GM12878 (cell line): ENCODE results near the gene ZNFX1. TPM values are rescaled to one million over a fixed set of nuclear protein-coding genes. Genes with fewer than 3 reads are reported as not detected.
"Not testable (repeated sequence)": the region's sequence is repeated elsewhere in the genome, so short reads cannot be mapped to it uniquely, and the experiment has no call there.

Experiments
- ATAC-seq: fragments of 200-7000 bp; cut with Tn5 transposase; 3 replicates; pipeline ENCODE4 v1.9.1; 2020; ENCODE audit warnings: mild to moderate bottlenecking, moderate library complexity
- BruUV-seq: library from RNA; stranded (reverse); fragments of 400-500 nt; replicated peaks from 2 replicates; lab custom pipeline; 2021; lab: Mats Ljungman, UMichigan
- CTCF ChIA-PET: fragments of 300-600 bp; sonication (Branson Sonifier 250); formaldehyde crosslinking; extraction: SDS; loops from one replicate; lab custom pipeline; 2021; ENCODE audit warnings: inconsistent platforms; lab: Yijun Ruan, JAX
- POLR2A ChIA-PET: fragments of 350-600 bp; formaldehyde crosslinking; extraction: SDS; loops from one replicate; lab custom pipeline; 2021; ENCODE audit warnings: inconsistent platforms; lab: Charles Lee
- RAD21 ChIA-PET: fragments of 300-600 bp; sonication (Branson Sonifier 250); formaldehyde crosslinking; loops from one replicate; lab custom pipeline; 2023; ENCODE audit warnings: antibody characterized with exemption; ENCODE audit not compliant: unreplicated experiment; lab: Charles Lee
- SMC1A ChIA-PET: fragments of 300-600 bp; sonication (Branson Sonifier 250); formaldehyde crosslinking; loops from one replicate; lab custom pipeline; 2023; ENCODE audit not compliant: unreplicated experiment, uncharacterized antibody; lab: Charles Lee
- DNase-seq: peaks from one replicate; pipeline ENCODE4 v3.0.0-alpha.2; 2011; ENCODE audit warnings: low read depth, low spot score
- FAIRE-seq: peaks from 3 replicates; lab custom pipeline; 2011; peaks lifted over from hg19 to GRCh38; lab: Jason Lieb, UNC
- H2AFZ ChIP-seq: 2 replicates; pipeline ENCODE4 v1.6.0; 2011; ENCODE audit warnings: low read depth, low read length, control low read depth; ENCODE audit not compliant: control insufficient read depth
- H3K27ac ChIP-seq: 2 replicates; pipeline ENCODE4 v1.5.1; 2011; ENCODE audit warnings: control low read depth; ENCODE audit not compliant: control insufficient read depth, insufficient read depth
- H3K27me3 ChIP-seq, 2 experiments: replicated peaks in 1 of 2; 2 replicates each; pipeline versions ENCODE4 v1.6.0 to v1.6.1; 2011; ENCODE audit warnings: low read length in 1 of 2; ENCODE audit not compliant: control insufficient read depth in 2 of 2, insufficient read depth in 2 of 2
- H3K36me3 ChIP-seq, 2 experiments: 2 replicates each; pipeline ENCODE4 v1.5.1; 2011; ENCODE audit warnings: low read length in 1 of 2; ENCODE audit not compliant: control insufficient read depth in 2 of 2, insufficient read depth in 2 of 2
- H3K4me1 ChIP-seq: 2 replicates; pipeline ENCODE4 v1.6.1; 2011; ENCODE audit warnings: mild to moderate bottlenecking, low read length, moderate library complexity, mixed read lengths; ENCODE audit not compliant: control insufficient read depth, insufficient read depth
- H3K4me2 ChIP-seq: 2 replicates; pipeline ENCODE4 v1.6.0; 2011; ENCODE audit warnings: control low read depth; ENCODE audit not compliant: control insufficient read depth, insufficient read depth
- H3K4me3 ChIP-seq: fragments of 200-600 bp; sonication (generic); 2 replicates; pipeline ENCODE4 v1.5.1; 2016
- H3K79me2 ChIP-seq: 2 replicates; pipeline ENCODE4 v1.6.0; 2011; ENCODE audit warnings: low read length; ENCODE audit not compliant: control insufficient read depth, insufficient read depth
- H3K9ac ChIP-seq: 2 replicates; pipeline ENCODE4 v1.8.0; 2011; ENCODE audit warnings: low read length, control low read depth, mixed read lengths; ENCODE audit not compliant: control insufficient read depth, insufficient read depth
- H3K9me3 ChIP-seq: replicated peaks from 3 replicates; pipeline ENCODE4 v1.5.1; 2011; ENCODE audit warnings: mild to moderate bottlenecking, low read length; ENCODE audit not compliant: control insufficient read depth, insufficient read depth
- H4K20me1 ChIP-seq: 2 replicates; pipeline ENCODE4 v1.6.0; 2011; ENCODE audit not compliant: control insufficient read depth, insufficient read depth
- BMI1 ChIP-seq: fragments of 450-650 bp; IDR thresholded peaks from 2 replicates; pipeline ENCODE4 v1.6.1; 2016; ENCODE audit warnings: mild to moderate bottlenecking, moderate library complexity, borderline replicate concordance
- CHD4 ChIP-seq: fragments of 200-600 bp; sonication (generic); IDR thresholded peaks from 2 replicates; pipeline ENCODE4 v1.6.1; 2016; ENCODE audit warnings: mild to moderate bottlenecking
- ETV6 ChIP-seq, 2 experiments: fragments of 450-650 bp in 1 of 2; IDR thresholded peaks in 1 of 2; conservative IDR thresholded peaks in 1 of 2; 2 replicates each; pipeline ENCODE4 v1.6.1; 2014; ENCODE audit warnings: antibody characterized with exemption in 1 of 2, borderline replicate concordance in 1 of 2, low read depth in 1 of 2, mild to moderate bottlenecking in 1 of 2, moderate library complexity in 1 of 2
- FOXK2 ChIP-seq: fragments of 450-650 bp; IDR thresholded peaks from 2 replicates; pipeline ENCODE4 v1.6.1; 2017; ENCODE audit warnings: mild to moderate bottlenecking, moderate library complexity
- IKZF1 ChIP-seq: fragments of 450-650 bp; conservative IDR thresholded peaks from 2 replicates; pipeline ENCODE4 v1.6.1; 2017; ENCODE audit warnings: antibody characterized with exemption, mild to moderate bottlenecking
- JUNB ChIP-seq: IDR thresholded peaks from 2 replicates; pipeline ENCODE4 v1.6.1; 2016; ENCODE audit warnings: antibody characterized with exemption, mild to moderate bottlenecking
- MEF2B ChIP-seq: fragments of 450-650 bp; IDR thresholded peaks from 2 replicates; pipeline ENCODE4 v1.6.1; 2018; ENCODE audit warnings: mild to moderate bottlenecking, moderate library complexity; ENCODE audit not compliant: partially characterized antibody, poor library complexity, severe bottlenecking
- MYB ChIP-seq: fragments of 150-350 bp; IDR thresholded peaks from 2 replicates; pipeline ENCODE4 v1.6.1; 2014; ENCODE audit warnings: mild to moderate bottlenecking, low read depth, low read length, borderline replicate concordance
- NR2C2 ChIP-seq: IDR thresholded peaks from 2 replicates; pipeline ENCODE4 v1.6.1; 2011; ENCODE audit warnings: borderline replicate concordance, low read depth; ENCODE audit not compliant: control insufficient read depth, insufficient read length
- SUPT20H ChIP-seq: IDR thresholded peaks from 2 replicates; pipeline ENCODE4 v1.6.1; 2011; ENCODE audit warnings: low read depth, mild to moderate bottlenecking, low read length, moderate library complexity, borderline replicate concordance; ENCODE audit not compliant: control insufficient read depth
- WGBS: methylation state at CpG from one replicate; pipeline ENCODE4 v1.1.6; 2016; ENCODE audit warnings: low lambda C conversion rate; ENCODE audit not compliant: insufficient replicate concordance, insufficient coverage; ENCODE audit errors: missing lambda C conversion rate; 5-methylcytosine and 5-hydroxymethylcytosine counted together
- in situ Hi-C: fragments of 300-500 bp; cut with MboI; formaldehyde crosslinking; loops from 9 replicates; pipeline ENCODE4 v1.14.3; 2018; ENCODE audit warnings: mixed read lengths
- intact Hi-C: fragments of 100-400 bp; cut with micrococcal nuclease; formaldehyde crosslinking; loops from one replicate; pipeline ENCODE4 v1.14.2; 2022; ENCODE audit not compliant: unreplicated experiment
- polyA plus RNA-seq, 11 experiments: library from polyadenylated mRNA; depleted of rRNA in 4 of 11; unstranded in 6 of 11; stranded (reverse) in 5 of 11; fragments of >200 nt; fragmentation: Nextera tagmentation in 4 of 11; fragmentation: Illumina TruSeq in 1 of 11; extraction: Ambion mirVana in 4 of 11; extraction: Trizol in 1 of 11; gene quantifications; 1 replicate in 1 of 11; 2 replicates in 10 of 11; pipeline versions ENCODE4 v1.2.1 to v1.2.3, GENCODE V29; 2011 to 2016; ENCODE audit warnings: inconsistent platforms in 2 of 11, missing spikeins in 2 of 11, low read depth in 1 of 11
- total RNA-seq, 4 experiments: library from RNA; depleted of rRNA in 3 of 4; stranded (reverse); fragments of >200 nt in 3 of 4; fragmentation: Illumina TruSeq in 1 of 4; extraction: Trizol in 1 of 4; gene quantifications; 2 replicates each; pipeline versions ENCODE4 v1.2.1 to v1.2.3, GENCODE V29; 2013 to 2021

The ZNFX1 gene
- total and polyA plus RNA-seq, 10 of the 15 experiments (the other 5 are each of a cell fraction or from before 2014, with no cell fraction given), result 7.4 to 31.5 (median 25.6) TPM

GRCh38 chr20:49315580-49315979 lies 37.7 kb upstream of the ZNFX1 start:
- POLR2A ChIA-PET, result no interaction called here
- CTCF ChIA-PET, result no interaction called here

GRCh38 chr20:49314052-49314451 lies 36.2 kb upstream of the ZNFX1 start:
- in situ Hi-C loops, H3K36me3 ChIP-seq, H3K79me2 ChIP-seq, intact Hi-C loops, POLR2A ChIA-PET, H3K4me2 ChIP-seq, H3K4me3 ChIP-seq, ATAC-seq, DNase-seq, FAIRE-seq, H2AFZ ChIP-seq, H3K27ac ChIP-seq, H3K4me1 ChIP-seq, H3K9me3 ChIP-seq, BruUV-seq, H4K20me1 ChIP-seq, H3K9ac ChIP-seq, RAD21 ChIA-PET: not testable (repeated sequence)
- CTCF ChIA-PET, result interaction anchor here (0.9 kb wide), 1 partner anchor 19 kb away, joined by 3 read pairs; no protein-coding TSS in a partner anchor
- H3K27me3 ChIP-seq, result peaks cover 7 to 17% of the 10 kb centered on the region in 2 experiments
- WGBS, result 0% methylated on average over 2 of the region's 2 CpGs
- SMC1A ChIA-PET, result interaction anchor here (0.8 to 1.1 kb wide), 2 partner anchors 11 to 97 kb away, joined by 3 read pairs; no protein-coding TSS in a partner anchor

More at GRCh38 chr20:49315580-49315979, 37.7 kb upstream of the ZNFX1 start:
- DNase-seq (no peak), FAIRE-seq (no peak), ATAC-seq (no peak)
- no peak for TF ChIP-seq JUNB
- TF ChIP-seq MYB, result no peak
- TF ChIP-seq IKZF1, result no peak
- no peak for TF ChIP-seq MEF2B
- TF ChIP-seq NR2C2, result no peak
- TF ChIP-seq ETV6 (conservative IDR thresholded peaks at IDR 0.05 in 1 of 2, IDR thresholded peaks at IDR 0.05 in 1 of 2; ENCODE audit: borderline replicate concordance in 1 of 2, low read depth in 1 of 2), result no peak
- no peak for TF ChIP-seq CHD4
- TF ChIP-seq FOXK2, result no peak
- TF ChIP-seq BMI1, result no peak
- TF ChIP-seq SUPT20H, result no peak
- in situ Hi-C loops (no loop called here), intact Hi-C loops (no loop called here)
- no TSS peak for BruUV-seq
- 67% methylated on average over 1 of the region's 1 CpG for WGBS
- peaks cover 11 to 20% of the 10 kb centered on the region in 2 experiments for H3K27me3 ChIP-seq
- H2AFZ ChIP-seq, result no peak overlapping the region
- H3K4me3 ChIP-seq, result no peak overlapping the region
- SMC1A ChIA-PET, result no interaction called here
- H3K9me3 ChIP-seq, result no peaks in the 10 kb centered on the region; the same call in 2 of the 3 replicates
- no peaks in the 10 kb centered on the region for H3K79me2 ChIP-seq
- no peak overlapping the region for H3K27ac ChIP-seq
- no peak overlapping the region for H3K9ac ChIP-seq
- RAD21 ChIA-PET, result no interaction called here
- no peak overlapping the region for H3K4me2 ChIP-seq
- no peaks in the 10 kb centered on the region for H3K36me3 ChIP-seq
- H3K4me1 ChIP-seq, result no peaks in the 10 kb centered on the region
- H4K20me1 ChIP-seq, result no peaks in the 10 kb centered on the region
